Neural progenitor cell (in vitro differentiated cells): ENCODE measurements around the gene NOP53.
"Not testable (repeated sequence)": the region's sequence is repeated elsewhere in the genome, so short reads cannot be mapped to it uniquely, and the experiment has no call there.

Experiments used
- EZH2 ChIP-seq: fragments of 200-600 bp; sonication (generic); IDR thresholded peaks from 2 replicates; pipeline ENCODE4 v1.6.1; 2017; ENCODE audit warnings: antibody characterized with exemption, mild to moderate bottlenecking, moderate library complexity
- EZH2phosphoT487 ChIP-seq: fragments of 200-600 bp; sonication (generic); IDR thresholded peaks from 2 replicates; pipeline ENCODE4 v1.6.1; 2017; ENCODE audit warnings: antibody characterized with exemption
- TF ChIP-seq, protein P1 (sequence below): fragments of 200-600 bp; sonication (generic); IDR thresholded peaks from 2 replicates; pipeline ENCODE4 v1.5.1; 2017; ENCODE audit warnings: antibody characterized with exemption, mild to moderate bottlenecking

- TF ChIP-seq, protein P1, sequence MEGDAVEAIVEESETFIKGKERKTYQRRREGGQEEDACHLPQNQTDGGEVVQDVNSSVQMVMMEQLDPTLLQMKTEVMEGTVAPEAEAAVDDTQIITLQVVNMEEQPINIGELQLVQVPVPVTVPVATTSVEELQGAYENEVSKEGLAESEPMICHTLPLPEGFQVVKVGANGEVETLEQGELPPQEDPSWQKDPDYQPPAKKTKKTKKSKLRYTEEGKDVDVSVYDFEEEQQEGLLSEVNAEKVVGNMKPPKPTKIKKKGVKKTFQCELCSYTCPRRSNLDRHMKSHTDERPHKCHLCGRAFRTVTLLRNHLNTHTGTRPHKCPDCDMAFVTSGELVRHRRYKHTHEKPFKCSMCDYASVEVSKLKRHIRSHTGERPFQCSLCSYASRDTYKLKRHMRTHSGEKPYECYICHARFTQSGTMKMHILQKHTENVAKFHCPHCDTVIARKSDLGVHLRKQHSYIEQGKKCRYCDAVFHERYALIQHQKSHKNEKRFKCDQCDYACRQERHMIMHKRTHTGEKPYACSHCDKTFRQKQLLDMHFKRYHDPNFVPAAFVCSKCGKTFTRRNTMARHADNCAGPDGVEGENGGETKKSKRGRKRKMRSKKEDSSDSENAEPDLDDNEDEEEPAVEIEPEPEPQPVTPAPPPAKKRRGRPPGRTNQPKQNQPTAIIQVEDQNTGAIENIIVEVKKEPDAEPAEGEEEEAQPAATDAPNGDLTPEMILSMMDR: not testable (repeated sequence)
- TF ChIP-seq EZH2, EZH2phosphoT487: not testable (repeated sequence)
Observed at GRCh38 chr19:47787307-47787706, 42.0 kb downstream of the NOP53 start.
